Mesenchymal stem cell (in vitro differentiated cells and primary cell): ENCODE results near the gene WDR62. TPM values are rescaled to one million over a fixed set of nuclear protein-coding genes. Genes with fewer than 3 reads are reported as not detected.

ENCODE experiments used
- DNase-seq: peaks from one replicate; pipeline ENCODE4 v3.0.0-alpha.2; 2013
- H2AFZ ChIP-seq: one replicate; pipeline ENCODE4 v1.6.1; 2013; ENCODE audit warnings: low read depth, mild to moderate bottlenecking, control low read depth, inconsistent platforms, low read length, moderate library complexity
- H2AK5ac ChIP-seq: 2 replicates; pipeline ENCODE4 v1.6.1; 2013; ENCODE audit warnings: low read length, moderate library complexity, mild to moderate bottlenecking, inconsistent platforms; ENCODE audit not compliant: severe bottlenecking
- H2BK120ac ChIP-seq: one replicate; pipeline ENCODE4 v1.6.1; 2013; ENCODE audit warnings: low read depth, mild to moderate bottlenecking, inconsistent platforms, low read length, moderate library complexity
- H2BK12ac ChIP-seq, 2 experiments: one replicate each; pipeline ENCODE4 v1.6.1; 2013; ENCODE audit warnings: inconsistent platforms in 2 of 2, low read length in 2 of 2, mild to moderate bottlenecking in 2 of 2, moderate library complexity in 2 of 2, control low read depth in 1 of 2
- H2BK15ac ChIP-seq: one replicate; pipeline ENCODE4 v1.6.1; 2013; ENCODE audit warnings: mild to moderate bottlenecking, low read depth, inconsistent platforms; ENCODE audit not compliant: poor library complexity, severe bottlenecking
- H2BK5ac ChIP-seq: 2 replicates; pipeline ENCODE4 v1.6.1; 2013; ENCODE audit warnings: low read depth, mild to moderate bottlenecking, low read length, control low read depth, inconsistent platforms; ENCODE audit not compliant: poor library complexity, severe bottlenecking
- H3K14ac ChIP-seq, 2 experiments: one replicate each; pipeline ENCODE4 v1.6.1; 2013; ENCODE audit warnings: inconsistent platforms in 2 of 2, low read length in 2 of 2, control low read depth in 1 of 2, mild to moderate bottlenecking in 1 of 2, moderate library complexity in 1 of 2
- H3K18ac ChIP-seq, 2 experiments: one replicate each; pipeline ENCODE4 v1.6.1; 2013; ENCODE audit warnings: inconsistent platforms in 2 of 2, low read length in 2 of 2, control low read depth in 1 of 2, low read depth in 1 of 2, mild to moderate bottlenecking in 1 of 2
- H3K23ac ChIP-seq, 2 experiments: one replicate each; pipeline ENCODE4 v1.6.1; 2013; ENCODE audit warnings: inconsistent platforms in 2 of 2, low read length in 2 of 2, mild to moderate bottlenecking in 2 of 2, moderate library complexity in 2 of 2, control low read depth in 1 of 2
- H3K27ac ChIP-seq: 2 replicates; pipeline ENCODE4 v1.5.1; 2013; ENCODE audit warnings: mild to moderate bottlenecking, moderate library complexity, low read length, control low read depth, inconsistent platforms; ENCODE audit not compliant: poor library complexity, severe bottlenecking
- H3K27me3 ChIP-seq, 2 experiments: 2 replicates each; pipeline versions ENCODE4 v1.6.1 to v1.7.0; 2013; ENCODE audit warnings: low read length in 2 of 2, mild to moderate bottlenecking in 2 of 2, moderate library complexity in 2 of 2, control low read depth in 1 of 2, inconsistent platforms in 1 of 2; ENCODE audit not compliant: control insufficient read depth in 1 of 2, insufficient read depth in 1 of 2
- H3K36me3 ChIP-seq, 2 experiments: 2 replicates each; pipeline versions ENCODE4 v1.6.1 to v1.7.0; 2013; ENCODE audit warnings: low read length in 2 of 2, control low read depth in 1 of 2, inconsistent platforms in 1 of 2, low read depth in 1 of 2, mild to moderate bottlenecking in 1 of 2; ENCODE audit not compliant: insufficient read depth in 2 of 2, control insufficient read depth in 1 of 2
- H3K4ac ChIP-seq, 2 experiments: one replicate each; pipeline ENCODE4 v1.6.1; 2013; ENCODE audit warnings: inconsistent platforms in 2 of 2, low read length in 2 of 2, mild to moderate bottlenecking in 2 of 2, moderate library complexity in 2 of 2, control low read depth in 1 of 2, low read depth in 1 of 2
- H3K4me1 ChIP-seq: 2 replicates; pipeline ENCODE4 v1.6.1; 2013; ENCODE audit warnings: low read depth, low read length, control low read depth; ENCODE audit not compliant: control insufficient read depth, insufficient read depth
- H3K4me2 ChIP-seq: 2 replicates; pipeline ENCODE4 v1.6.1; 2013; ENCODE audit warnings: low read length, mild to moderate bottlenecking, inconsistent platforms; ENCODE audit not compliant: poor library complexity, severe bottlenecking
- H3K4me3 ChIP-seq, 2 experiments: 2 replicates each; pipeline versions ENCODE4 v1.5.1 to v1.7.0; 2013; ENCODE audit warnings: low read length in 2 of 2, mild to moderate bottlenecking in 2 of 2, control low read depth in 1 of 2, low read depth in 1 of 2; ENCODE audit not compliant: insufficient read depth in 1 of 2
- H3K79me1 ChIP-seq: replicated peaks from 2 replicates; pipeline ENCODE4 v1.6.1; 2013; ENCODE audit warnings: mild to moderate bottlenecking, control low read depth, low read length, inconsistent platforms; ENCODE audit not compliant: poor library complexity, severe bottlenecking
- H3K9ac ChIP-seq: 2 replicates; pipeline ENCODE4 v1.7.0; 2013; ENCODE audit warnings: mild to moderate bottlenecking, low read length, moderate library complexity
- H3K9me3 ChIP-seq: 2 replicates; pipeline ENCODE4 v1.7.0; 2013; ENCODE audit warnings: mild to moderate bottlenecking, low read length; ENCODE audit not compliant: control insufficient read depth
- H4K8ac ChIP-seq: one replicate; pipeline ENCODE4 v1.6.1; 2013; ENCODE audit warnings: inconsistent platforms, mild to moderate bottlenecking, low read length, moderate library complexity
- H4K91ac ChIP-seq: one replicate; pipeline ENCODE4 v1.6.1; 2013; ENCODE audit warnings: mild to moderate bottlenecking, low read length, inconsistent platforms
- WGBS: methylation state at CpG from one replicate; pipeline ENCODE4 v1.1.7; 2013; ENCODE audit warnings: mixed read lengths; 5-methylcytosine and 5-hydroxymethylcytosine counted together
- polyA plus RNA-seq, 2 experiments: library from polyadenylated mRNA; stranded (reverse); fragments of 200-250 nt; gene quantifications; one replicate each; pipeline ENCODE4 v1.2.3, GENCODE V29; 2013

WDR62 gene
- 1.6 TPM for polyA plus RNA-seq (2013, experiment 1 of 2)
- polyA plus RNA-seq (2013, experiment 2 of 2): 1.6 TPM

DNA sequence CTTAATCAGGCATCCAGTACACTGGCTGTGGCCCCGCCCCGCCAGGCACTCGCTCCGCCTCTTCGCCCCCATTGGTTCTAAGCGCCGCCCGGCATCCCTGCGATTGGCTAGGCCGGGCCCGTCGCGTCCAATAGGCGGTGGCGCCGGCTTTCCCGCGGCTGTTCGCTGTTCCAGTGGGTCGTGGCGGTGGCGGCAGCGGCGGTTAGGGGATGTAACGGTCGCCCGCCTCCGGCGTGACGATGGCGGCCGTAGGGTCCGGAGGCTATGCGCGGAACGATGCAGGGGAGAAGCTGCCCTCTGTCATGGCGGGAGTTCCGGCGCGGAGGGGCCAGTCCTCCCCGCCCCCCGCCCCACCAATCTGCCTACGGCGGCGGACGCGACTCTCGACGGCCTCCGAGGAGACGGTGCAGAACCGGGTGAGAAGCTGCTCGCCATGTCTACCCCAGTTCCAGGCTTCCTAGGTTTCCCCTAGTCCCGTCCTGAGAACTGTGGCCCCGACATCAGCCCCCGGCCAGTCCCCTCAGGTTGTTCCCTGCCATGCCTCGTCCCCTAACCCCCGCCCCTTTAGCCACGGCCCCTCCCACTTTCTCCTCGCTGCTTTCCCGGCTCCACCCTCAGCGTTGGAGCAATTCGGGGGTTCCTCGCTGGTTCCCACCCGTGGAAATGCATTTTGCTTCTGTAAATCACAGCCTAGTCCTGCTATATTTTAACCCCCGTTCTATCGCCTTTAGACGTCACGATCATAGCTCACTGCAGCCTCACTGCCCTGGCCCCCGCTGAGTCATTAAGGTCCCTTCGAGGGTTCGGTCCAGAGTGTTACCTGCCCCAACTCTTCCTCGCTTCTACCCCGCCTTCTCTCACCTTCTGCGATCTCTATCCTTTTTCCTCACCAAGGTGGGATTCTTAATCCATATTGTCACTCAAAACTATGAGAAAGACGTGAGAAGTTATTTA is at the start of gene WDR62:
TSS of gene WDR62 (plus strand) at position 165 of the 954 bp plus-strand sequence. CDS start at position 240, 75 bp downstream.
- peak within 1 kb of the TSS; percentile 98 for H3K27ac ChIP-seq
- peaks cover 6% of the 10 kb centered on the region for H3K4me1 ChIP-seq
- H3K27me3 ChIP-seq: no peaks in the 10 kb centered on the region
- H4K8ac ChIP-seq: peak within 1 kb of the TSS; percentile 45
- H3K14ac ChIP-seq: peak within 1 kb of the TSS in 1 of 2 experiments; percentile 85
- H3K36me3 ChIP-seq: peaks cover 2 to 3% of the 10 kb centered on the region in 2 experiments
- peak within 1 kb of the TSS; percentile 97 for H2BK15ac ChIP-seq
- peak within 1 kb of the TSS; percentile 66 for H2BK120ac ChIP-seq
- H3K79me1 ChIP-seq: peaks cover 27% of the 10 kb centered on the region
- peak within 1 kb of the TSS; percentile 93 for H2BK5ac ChIP-seq
- H3K4me3 ChIP-seq: peak within 1 kb of the TSS; percentile 85 to 98
- peak within 1 kb of the TSS; percentile 95 for H3K4me2 ChIP-seq
- H3K23ac ChIP-seq: no peak within 1 kb of the TSS
- peak within 1 kb of the TSS; percentile 88 for H3K9ac ChIP-seq
- H2AK5ac ChIP-seq: no peak within 1 kb of the TSS
- WGBS: under 1% methylated on average over 59 of the region's 76 CpGs
- H4K91ac ChIP-seq: peak within 1 kb of the TSS; percentile 54
- peak within 1 kb of the TSS; percentile 92 for H2AFZ ChIP-seq
- no peaks in the 10 kb centered on the region for H3K9me3 ChIP-seq
- H3K18ac ChIP-seq: peak within 1 kb of the TSS; percentile 82 to 99
- peak; percentile 95 for DNase-seq
- H2BK12ac ChIP-seq: peak within 1 kb of the TSS in 1 of 2 experiments; percentile 43
- peak within 1 kb of the TSS; percentile 73 to 90 for H3K4ac ChIP-seq

DNA sequence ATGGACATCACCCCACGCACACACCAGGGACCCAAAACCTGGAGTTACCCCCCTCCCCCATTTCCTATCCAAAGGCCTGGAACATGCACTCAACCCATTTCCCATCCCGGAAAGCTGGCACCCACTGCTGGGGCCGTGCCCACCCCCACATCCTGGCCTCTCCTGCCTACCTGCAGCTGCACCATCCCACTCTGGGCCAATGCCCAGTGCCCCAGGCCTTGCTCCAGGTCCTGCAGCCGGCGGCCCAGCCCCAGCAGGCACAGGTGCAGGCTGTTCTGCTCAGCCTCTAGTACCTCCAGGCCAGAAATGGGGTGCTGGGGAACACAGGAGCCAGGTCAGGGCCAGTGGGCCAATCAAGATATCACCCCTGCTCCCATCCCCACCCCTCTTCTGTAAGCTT is 47.7 kb upstream of the WDR62 start:
- 96% methylated on average over 5 of the region's 5 CpGs for WGBS
- Histone ChIP-seq H3K27me3 (no peaks in the 10 kb centered on the region), H2BK15ac (no peak overlapping the region), H3K9me3 (no peaks in the 10 kb centered on the region), H3K18ac (no peak overlapping the region), H3K9ac (no peak overlapping the region), H3K14ac (no peak overlapping the region), H3K4me2 (no peak overlapping the region), H2BK120ac (no peak overlapping the region), H4K91ac (no peak overlapping the region), H2BK5ac (no peak overlapping the region), H3K23ac (no peak overlapping the region), H2AK5ac (no peak overlapping the region), H3K4me3 (no peak overlapping the region), H3K79me1 (peaks cover 7% of the 10 kb centered on the region), H3K4me1 (peaks cover 10% of the 10 kb centered on the region), H2BK12ac (no peak overlapping the region), H2AFZ (no peak overlapping the region), H3K36me3 (peaks cover 5 to 9% of the 10 kb centered on the region in 2 experiments), H3K4ac (no peak overlapping the region), H3K27ac (no peak overlapping the region), H4K8ac (no peak overlapping the region)
- no peak for DNase-seq

DNA sequence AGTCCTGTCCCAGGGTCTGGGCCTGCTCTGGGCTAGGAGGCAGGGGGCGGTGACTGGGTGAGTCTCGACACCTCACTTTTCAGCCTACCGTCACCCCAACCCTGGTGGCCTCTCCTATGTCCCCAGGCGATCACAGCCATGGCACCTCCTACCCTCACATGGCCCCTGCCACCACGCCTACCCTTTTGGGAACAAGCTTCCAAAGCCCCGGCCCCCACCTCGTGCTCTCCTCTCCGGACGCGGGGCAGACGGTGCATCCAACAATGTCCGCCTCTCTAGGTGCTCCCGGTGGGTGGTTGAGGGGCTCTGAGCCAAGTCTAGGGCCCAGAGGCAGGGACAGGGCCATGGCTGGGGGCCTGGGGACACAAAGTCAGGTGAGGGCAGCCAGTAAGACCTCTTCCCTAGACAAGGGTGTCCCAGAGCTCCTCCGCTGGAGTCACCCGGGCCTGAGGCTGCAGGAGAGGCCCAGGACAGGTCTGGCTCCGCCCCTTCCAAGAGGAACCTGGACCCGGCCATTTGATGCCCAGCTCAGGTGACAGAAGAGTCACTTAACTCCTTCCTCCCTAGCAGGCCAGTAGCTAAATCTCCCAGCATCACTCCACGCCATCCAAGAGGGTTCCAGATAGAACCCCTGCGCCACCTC is 46.2 kb upstream of the WDR62 start, which contains the start of gene SYNE4:
TSS of gene SYNE4 (minus strand) at position 478 of the 643 bp plus-strand sequence. CDS start at position 346, 132 bp downstream.
- Histone ChIP-seq H2AK5ac (no peak within 1 kb of the TSS), H2BK120ac (peak within 1 kb of the TSS; percentile 42), H3K36me3 (peaks cover under 1 to 9% of the 10 kb centered on the region in 2 experiments), H3K4me3 (peak within 1 kb of the TSS; percentile 40 to 75), H3K23ac (no peak within 1 kb of the TSS), H3K79me1 (peaks cover 13% of the 10 kb centered on the region), H2BK15ac (no peak within 1 kb of the TSS), H2BK5ac (no peak within 1 kb of the TSS), H3K4me2 (peak within 1 kb of the TSS; percentile 72), H3K4ac (peak within 1 kb of the TSS in 1 of 2 experiments; percentile 56), H3K14ac (peak within 1 kb of the TSS in 1 of 2 experiments; percentile 10), H3K9ac (peak within 1 kb of the TSS; percentile 89), H4K91ac (peak within 1 kb of the TSS; percentile 82), H3K18ac (peak within 1 kb of the TSS; percentile 73 to 74), H3K27me3 (no peaks in the 10 kb centered on the region), H4K8ac (peak within 1 kb of the TSS; percentile 84), H3K4me1 (peaks cover 15% of the 10 kb centered on the region), H3K9me3 (no peaks in the 10 kb centered on the region), H2AFZ (peak within 1 kb of the TSS; percentile 31), H3K27ac (no peak within 1 kb of the TSS), H2BK12ac (peak within 1 kb of the TSS in 1 of 2 experiments; percentile 45)
- DNase-seq: no peak
- WGBS: 59% methylated on average over 19 of the region's 19 CpGs
